Sigmoid colon (tissue), 4 donors: ENCODE measurements around the gene ZSCAN9.

Experiments used
- EP300 ChIP-seq, 4 donors: sonication (generic); formaldehyde crosslinking; IDR thresholded peaks; one replicate each; pipeline ENCODE4 v1.6.1; 2017; ENCODE audit warnings: antibody characterized with exemption in 4 of 4
- POLR2A ChIP-seq, 2 donors: fragments of 450-650 bp; IDR thresholded peaks; one replicate each; pipeline ENCODE4 v1.6.1; 2016; ENCODE audit warnings: antibody characterized with exemption in 2 of 2, mild to moderate bottlenecking in 2 of 2, moderate library complexity in 2 of 2
- POLR2AphosphoS5 ChIP-seq, 4 donors: sonication (generic); formaldehyde crosslinking; IDR thresholded peaks; one replicate each; pipeline ENCODE4 v1.6.1; 2017; ENCODE audit warnings: antibody characterized with exemption in 4 of 4
- TF ChIP-seq, protein P1 (sequence below), 4 experiments: fragments of 450-650 bp in 3 of 4; fragments of 200-600 bp in 1 of 4; IDR thresholded peaks; one replicate each; pipeline ENCODE4 v1.5.1; 2016 to 2019; ENCODE audit warnings: antibody characterized with exemption in 4 of 4, mild to moderate bottlenecking in 3 of 4, moderate library complexity in 2 of 4

DNA sequence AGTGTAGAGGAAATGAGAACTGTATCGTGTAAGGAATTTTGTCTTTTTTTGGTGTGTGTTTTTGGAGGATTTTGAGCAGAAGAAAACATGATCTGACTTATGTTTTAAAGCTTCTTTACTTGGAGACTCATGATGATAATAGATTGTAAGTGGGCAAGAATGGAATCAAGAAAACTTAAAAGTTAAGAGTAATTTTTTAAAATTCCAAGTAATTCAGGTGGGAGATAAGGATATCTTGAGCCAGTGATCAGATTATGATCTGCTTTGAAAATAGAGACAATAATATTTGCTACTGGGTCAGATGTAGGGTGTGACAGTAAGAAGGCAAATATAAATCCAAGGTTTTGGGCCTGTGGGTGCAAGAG is 42.6 kb downstream of the ZSCAN9 start:
- TF ChIP-seq, protein P1, sequence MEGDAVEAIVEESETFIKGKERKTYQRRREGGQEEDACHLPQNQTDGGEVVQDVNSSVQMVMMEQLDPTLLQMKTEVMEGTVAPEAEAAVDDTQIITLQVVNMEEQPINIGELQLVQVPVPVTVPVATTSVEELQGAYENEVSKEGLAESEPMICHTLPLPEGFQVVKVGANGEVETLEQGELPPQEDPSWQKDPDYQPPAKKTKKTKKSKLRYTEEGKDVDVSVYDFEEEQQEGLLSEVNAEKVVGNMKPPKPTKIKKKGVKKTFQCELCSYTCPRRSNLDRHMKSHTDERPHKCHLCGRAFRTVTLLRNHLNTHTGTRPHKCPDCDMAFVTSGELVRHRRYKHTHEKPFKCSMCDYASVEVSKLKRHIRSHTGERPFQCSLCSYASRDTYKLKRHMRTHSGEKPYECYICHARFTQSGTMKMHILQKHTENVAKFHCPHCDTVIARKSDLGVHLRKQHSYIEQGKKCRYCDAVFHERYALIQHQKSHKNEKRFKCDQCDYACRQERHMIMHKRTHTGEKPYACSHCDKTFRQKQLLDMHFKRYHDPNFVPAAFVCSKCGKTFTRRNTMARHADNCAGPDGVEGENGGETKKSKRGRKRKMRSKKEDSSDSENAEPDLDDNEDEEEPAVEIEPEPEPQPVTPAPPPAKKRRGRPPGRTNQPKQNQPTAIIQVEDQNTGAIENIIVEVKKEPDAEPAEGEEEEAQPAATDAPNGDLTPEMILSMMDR (IDR thresholded peaks at IDR 0.05): no peak
- TF ChIP-seq EP300 (IDR thresholded peaks at IDR 0.05): no peak
- TF ChIP-seq POLR2A (IDR thresholded peaks at IDR 0.05): no peak
- TF ChIP-seq POLR2AphosphoS5 (IDR thresholded peaks at IDR 0.05): no peak
